Measurements from ENCODE around the gene CERS2.

The CERS2 gene

GRCh38 chr1:150997126-150997872 is 22.7 kb upstream of the CERS2 start:
- DNase-seq (ENCODE audit: extremely low read depth, insufficient read length): no peak

GRCh38 chr1:150995896-150996295 is 21.3 kb upstream of the CERS2 start:
- Histone ChIP-seq H3K4me3 (replicated peaks; ENCODE audit: low read depth, low read length) (no peak overlapping the region), H3K36me3 (ENCODE audit: control insufficient read depth, insufficient read depth, low read length) (no peaks in the 10 kb centered on the region; the same call in 1 of the 2 replicates), H3K27me3 (replicated peaks; ENCODE audit: control insufficient read depth, insufficient read depth, low read length) (no peaks in the 10 kb centered on the region)
- TF ChIP-seq, protein P1, sequence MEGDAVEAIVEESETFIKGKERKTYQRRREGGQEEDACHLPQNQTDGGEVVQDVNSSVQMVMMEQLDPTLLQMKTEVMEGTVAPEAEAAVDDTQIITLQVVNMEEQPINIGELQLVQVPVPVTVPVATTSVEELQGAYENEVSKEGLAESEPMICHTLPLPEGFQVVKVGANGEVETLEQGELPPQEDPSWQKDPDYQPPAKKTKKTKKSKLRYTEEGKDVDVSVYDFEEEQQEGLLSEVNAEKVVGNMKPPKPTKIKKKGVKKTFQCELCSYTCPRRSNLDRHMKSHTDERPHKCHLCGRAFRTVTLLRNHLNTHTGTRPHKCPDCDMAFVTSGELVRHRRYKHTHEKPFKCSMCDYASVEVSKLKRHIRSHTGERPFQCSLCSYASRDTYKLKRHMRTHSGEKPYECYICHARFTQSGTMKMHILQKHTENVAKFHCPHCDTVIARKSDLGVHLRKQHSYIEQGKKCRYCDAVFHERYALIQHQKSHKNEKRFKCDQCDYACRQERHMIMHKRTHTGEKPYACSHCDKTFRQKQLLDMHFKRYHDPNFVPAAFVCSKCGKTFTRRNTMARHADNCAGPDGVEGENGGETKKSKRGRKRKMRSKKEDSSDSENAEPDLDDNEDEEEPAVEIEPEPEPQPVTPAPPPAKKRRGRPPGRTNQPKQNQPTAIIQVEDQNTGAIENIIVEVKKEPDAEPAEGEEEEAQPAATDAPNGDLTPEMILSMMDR (IDR thresholded peaks at IDR 0.05; ENCODE audit: insufficient read depth, low read length, poor library complexity, severe bottlenecking): peak; percentile 57
- DNase-seq (ENCODE audit: extremely low read depth, insufficient read length): no peak

More at GRCh38 chr1:150997126-150997872, 22.7 kb upstream of the CERS2 start:
- Histone ChIP-seq H3K36me3 (ENCODE audit: control insufficient read depth, insufficient read depth, low read length) (no peaks in the 10 kb centered on the region; the same call in 1 of the 2 replicates), H3K4me3 (replicated peaks; ENCODE audit: low read depth, low read length) (no peak overlapping the region), H3K27me3 (replicated peaks; ENCODE audit: control insufficient read depth, insufficient read depth, low read length) (no peaks in the 10 kb centered on the region)
- TF ChIP-seq, protein P1 (IDR thresholded peaks at IDR 0.05; ENCODE audit: insufficient read depth, low read length, poor library complexity, severe bottlenecking): no peak

DNA sequence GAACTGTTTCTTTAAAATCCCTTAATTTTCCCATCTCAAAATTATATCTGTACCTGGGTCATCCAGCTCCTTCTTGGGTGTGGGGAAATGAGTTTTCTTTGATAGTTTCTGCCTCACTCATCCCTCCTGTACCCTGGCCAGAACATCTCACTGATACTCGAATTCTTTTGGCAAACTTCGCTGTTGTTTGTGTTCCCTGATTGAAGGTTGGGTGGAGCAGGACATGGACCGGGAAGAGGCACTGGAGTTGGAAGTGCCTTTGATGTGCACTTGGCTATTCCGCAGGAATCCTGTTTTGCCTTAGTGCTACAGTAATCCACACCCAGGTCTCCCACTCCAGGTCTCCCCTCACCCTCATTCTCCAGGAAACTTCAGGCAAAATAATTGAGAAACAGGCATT is 20.8 kb upstream of the CERS2 start:
- no peak for DNase-seq (ENCODE audit: extremely low read depth, insufficient read length)
- TF ChIP-seq, protein P1 (IDR thresholded peaks at IDR 0.05; ENCODE audit: insufficient read depth, low read length, poor library complexity, severe bottlenecking): no peak
- no peaks in the 10 kb centered on the region for H3K27me3 ChIP-seq (replicated peaks; ENCODE audit: control insufficient read depth, insufficient read depth, low read length)
- no peaks in the 10 kb centered on the region; the same call in 1 of the 2 replicates for H3K36me3 ChIP-seq (ENCODE audit: control insufficient read depth, insufficient read depth, low read length)
- H3K4me3 ChIP-seq (replicated peaks; ENCODE audit: low read depth, low read length): no peak overlapping the region

- Histone ChIP-seq H3K4me3 (replicated peaks; ENCODE audit: low read depth, low read length) (no peak overlapping the region), H3K36me3 (ENCODE audit: control insufficient read depth, insufficient read depth, low read length) (no peaks in the 10 kb centered on the region; the same call in 1 of the 2 replicates), H3K27me3 (replicated peaks; ENCODE audit: control insufficient read depth, insufficient read depth, low read length) (no peaks in the 10 kb centered on the region)
- no peak for DNase-seq (ENCODE audit: extremely low read depth, insufficient read length)
- TF ChIP-seq, protein P1 (IDR thresholded peaks at IDR 0.05; ENCODE audit: insufficient read depth, low read length, poor library complexity, severe bottlenecking): no peak
These were observed 19.6 kb upstream of the CERS2 start for GRCh38 chr1:150994248-150994647.

- Histone ChIP-seq H3K36me3 (ENCODE audit: control insufficient read depth, insufficient read depth, low read length) (no peaks in the 10 kb centered on the region), H3K4me3 (replicated peaks; ENCODE audit: low read depth, low read length) (no peak overlapping the region), H3K27me3 (replicated peaks; ENCODE audit: control insufficient read depth, insufficient read depth, low read length) (no peaks in the 10 kb centered on the region)
- no peak for DNase-seq (ENCODE audit: extremely low read depth, insufficient read length)
- TF ChIP-seq, protein P1 (IDR thresholded peaks at IDR 0.05; ENCODE audit: insufficient read depth, low read length, poor library complexity, severe bottlenecking): no peak
These were observed 18.0 kb upstream of the CERS2 start for GRCh38 chr1:150992626-150993025.

All from GM06990 (cell line).